SK-N-DZ (cell line): ENCODE measurements around the gene KISS1.

Source experiments
- DNase-seq: peaks from one replicate; pipeline ENCODE4 v3.0.0-alpha.2; 2015; ENCODE audit warnings: low spot score

Gene KISS1

GRCh38 chr1:204192589-204193352 lies 3.5 kb downstream of the KISS1 start:
- no peak for DNase-seq

- no peak for DNase-seq
These were observed 4.2 kb downstream of the KISS1 start for GRCh38 chr1:204192046-204192445.

- no peak for DNase-seq
These were observed 4.8 kb downstream of the KISS1 start for GRCh38 chr1:204191456-204191855.

GRCh38 chr1:204190212-204191211 lies 5.8 kb downstream of the KISS1 start:
- no peak for DNase-seq

- DNase-seq, result no peak
These were observed 7.2 kb downstream of the KISS1 start for GRCh38 chr1:204188959-204189639.

- no peak for DNase-seq
These were observed 9.7 kb downstream of the KISS1 start for GRCh38 chr1:204186597-204186996.

GRCh38 chr1:204181116-204181515 lies 15.2 kb downstream of the KISS1 start:
- no peak for DNase-seq

- no peak for DNase-seq
These were observed 16.2 kb downstream of the KISS1 start for GRCh38 chr1:204180133-204180532.

GRCh38 chr1:204178487-204179281 lies 17.6 kb downstream of the KISS1 start:
- no peak for DNase-seq

GRCh38 chr1:204177133-204177532 lies 19.2 kb downstream of the KISS1 start:
- DNase-seq, result no peak

- DNase-seq, result no peak
These were observed 20.2 kb downstream of the KISS1 start for GRCh38 chr1:204176049-204176448.

GRCh38 chr1:204174958-204175357 lies 21.3 kb downstream of the KISS1 start:
- no peak for DNase-seq

- DNase-seq, result no peak
These were observed 23.8 kb downstream of the KISS1 start for GRCh38 chr1:204172404-204173029.

- no peak for DNase-seq
These were observed 24.5 kb downstream of the KISS1 start for GRCh38 chr1:204171751-204172178.

- DNase-seq, result no peak
These were observed 25.7 kb downstream of the KISS1 start for GRCh38 chr1:204170494-204171155.

GRCh38 chr1:204169858-204170257 lies 26.4 kb downstream of the KISS1 start:
- DNase-seq, result no peak

- DNase-seq, result no peak
These were observed 28.6 kb downstream of the KISS1 start for GRCh38 chr1:204167730-204168129.

- no peak for DNase-seq
These were observed 30.1 kb downstream of the KISS1 start, which contains the start of gene REN for GRCh38 chr1:204166219-204166618. Gene REN (minus strand): TSS chr1:204166337. CDS start chr1:204166293, 44 bp downstream.

- peak; percentile 67 for DNase-seq
These were observed 33.7 kb downstream of the KISS1 start for GRCh38 chr1:204162494-204163074.
